Measurements from ENCODE around the gene ECE2. TPM values are rescaled to one million over a fixed set of nuclear protein-coding genes. Genes with fewer than 3 reads are reported as not detected.

ECE2 gene
- total RNA-seq, 1 donor = not detected

- Histone ChIP-seq H3K27me3 (ENCODE audit: insufficient read depth, low read length) (peaks cover 14% of the 10 kb centered on the region), H3K9me3 (ENCODE audit: low read depth, low read length) (no peaks in the 10 kb centered on the region), H3K4me3 (ENCODE audit: low read length) (no peak overlapping the region), H3K4me1 (ENCODE audit: insufficient read depth, low read length) (no peaks in the 10 kb centered on the region)
Measured at GRCh38 chr3:184236636-184237035, 39.2 kb upstream of the ECE2 start.

DNA sequence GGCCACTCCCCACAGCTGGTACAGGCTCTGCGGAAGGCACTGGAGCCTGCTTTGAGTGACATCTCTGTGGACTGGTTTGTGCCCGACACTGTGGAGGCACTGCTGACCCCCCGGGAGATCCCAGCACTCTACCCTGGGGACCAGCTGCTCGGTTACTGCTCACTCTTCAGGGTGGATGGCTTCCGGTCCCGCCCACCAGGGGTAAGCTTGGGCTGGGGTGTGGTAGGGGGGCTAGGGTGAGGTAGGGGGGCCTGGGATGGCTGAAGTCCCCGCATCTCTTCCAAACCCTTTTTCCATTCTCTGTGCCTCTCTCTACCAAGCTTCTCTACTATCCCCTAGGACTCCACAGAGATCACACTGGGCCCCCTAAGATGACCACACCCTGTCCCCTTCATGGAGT, 38.6 kb upstream of the ECE2 start:
- Histone ChIP-seq H3K27me3 (ENCODE audit: insufficient read depth, low read length) (peaks cover 8% of the 10 kb centered on the region), H3K4me1 (ENCODE audit: insufficient read depth, low read length) (no peaks in the 10 kb centered on the region), H3K9me3 (ENCODE audit: low read depth, low read length) (no peaks in the 10 kb centered on the region), H3K4me3 (ENCODE audit: low read length) (no peak overlapping the region)

DNA sequence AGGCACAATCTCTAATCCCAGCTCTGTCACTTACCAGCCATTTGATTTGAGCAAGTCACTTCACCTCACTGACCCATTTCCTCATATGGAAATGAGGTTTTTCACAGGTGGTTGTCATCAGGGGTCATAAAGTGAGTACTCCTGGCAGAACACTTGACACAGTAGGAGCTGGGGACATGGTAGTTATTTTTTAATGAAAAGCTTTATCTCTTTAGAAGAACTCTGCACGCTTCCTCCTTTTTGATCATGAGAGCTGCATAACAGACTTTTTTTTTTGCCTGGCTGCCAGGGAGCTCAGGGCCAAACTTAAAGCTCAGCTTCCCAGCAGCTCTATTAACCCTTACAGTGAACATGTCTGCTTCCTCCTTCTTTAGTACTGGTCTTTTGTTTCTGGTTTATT, 38.0 kb upstream of the ECE2 start:
- Histone ChIP-seq H3K4me3 (ENCODE audit: low read length) (no peak overlapping the region), H3K27me3 (ENCODE audit: insufficient read depth, low read length) (peaks cover 2% of the 10 kb centered on the region), H3K9me3 (ENCODE audit: low read depth, low read length) (no peaks in the 10 kb centered on the region), H3K4me1 (ENCODE audit: insufficient read depth, low read length) (no peaks in the 10 kb centered on the region)

- no peaks in the 10 kb centered on the region for H3K27me3 ChIP-seq (ENCODE audit: insufficient read depth, low read length)
- no peaks in the 10 kb centered on the region for H3K4me1 ChIP-seq (ENCODE audit: insufficient read depth, low read length)
- no peak overlapping the region for H3K4me3 ChIP-seq (ENCODE audit: low read length)
- H3K9me3 ChIP-seq (ENCODE audit: low read depth, low read length) = no peaks in the 10 kb centered on the region
Measured at GRCh38 chr3:184238246-184238818, 37.5 kb upstream of the ECE2 start.

DNA sequence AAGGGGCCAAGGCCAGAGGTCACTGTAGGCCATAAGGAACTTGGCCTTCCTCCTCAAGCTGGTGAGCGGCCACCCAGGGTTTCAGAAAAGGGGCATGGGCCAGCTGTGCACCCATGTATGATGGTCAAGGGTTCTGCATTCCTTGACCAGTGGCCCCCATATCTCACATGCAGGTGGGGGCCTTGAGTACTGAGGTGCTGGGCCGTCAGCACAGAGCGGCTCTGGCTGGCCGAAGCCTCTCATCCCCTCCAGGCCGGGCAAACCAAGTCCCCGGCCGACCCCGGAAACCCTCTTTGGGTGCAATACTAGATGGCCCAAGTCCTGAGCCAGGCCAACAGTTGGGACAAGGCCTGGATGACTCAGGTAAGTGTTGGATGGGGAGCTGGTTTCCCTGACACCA, 36.6 kb upstream of the ECE2 start:
- Histone ChIP-seq H3K4me3 (ENCODE audit: low read length) (no peak overlapping the region), H3K27me3 (ENCODE audit: insufficient read depth, low read length) (no peaks in the 10 kb centered on the region), H3K9me3 (ENCODE audit: low read depth, low read length) (no peaks in the 10 kb centered on the region), H3K4me1 (ENCODE audit: insufficient read depth, low read length) (no peaks in the 10 kb centered on the region)

DNA sequence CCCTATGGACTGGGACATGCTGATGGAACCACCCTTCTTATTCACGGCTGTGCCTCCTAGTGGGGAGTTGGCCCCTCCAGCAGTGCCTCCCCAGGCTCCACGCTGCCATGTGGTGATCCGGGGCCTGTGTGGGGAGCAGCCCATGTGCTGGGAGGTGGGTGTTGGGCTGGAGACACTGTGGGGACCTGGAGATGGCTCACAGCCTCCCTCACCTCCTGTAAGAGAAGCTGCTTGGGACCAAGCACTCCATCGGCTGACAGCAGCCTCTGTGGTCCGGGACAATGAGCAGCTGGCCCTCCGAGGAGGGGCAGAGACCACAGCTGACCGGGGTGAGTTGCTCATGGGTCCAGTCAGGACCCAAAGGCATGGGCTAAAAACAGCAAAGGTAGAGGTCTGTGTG, 36.1 kb upstream of the ECE2 start:
- no peaks in the 10 kb centered on the region for H3K27me3 ChIP-seq (ENCODE audit: insufficient read depth, low read length)
- H3K9me3 ChIP-seq (ENCODE audit: low read depth, low read length) = no peaks in the 10 kb centered on the region
- no peaks in the 10 kb centered on the region for H3K4me1 ChIP-seq (ENCODE audit: insufficient read depth, low read length)
- H3K4me3 ChIP-seq (ENCODE audit: low read length) = no peak overlapping the region

DNA sequence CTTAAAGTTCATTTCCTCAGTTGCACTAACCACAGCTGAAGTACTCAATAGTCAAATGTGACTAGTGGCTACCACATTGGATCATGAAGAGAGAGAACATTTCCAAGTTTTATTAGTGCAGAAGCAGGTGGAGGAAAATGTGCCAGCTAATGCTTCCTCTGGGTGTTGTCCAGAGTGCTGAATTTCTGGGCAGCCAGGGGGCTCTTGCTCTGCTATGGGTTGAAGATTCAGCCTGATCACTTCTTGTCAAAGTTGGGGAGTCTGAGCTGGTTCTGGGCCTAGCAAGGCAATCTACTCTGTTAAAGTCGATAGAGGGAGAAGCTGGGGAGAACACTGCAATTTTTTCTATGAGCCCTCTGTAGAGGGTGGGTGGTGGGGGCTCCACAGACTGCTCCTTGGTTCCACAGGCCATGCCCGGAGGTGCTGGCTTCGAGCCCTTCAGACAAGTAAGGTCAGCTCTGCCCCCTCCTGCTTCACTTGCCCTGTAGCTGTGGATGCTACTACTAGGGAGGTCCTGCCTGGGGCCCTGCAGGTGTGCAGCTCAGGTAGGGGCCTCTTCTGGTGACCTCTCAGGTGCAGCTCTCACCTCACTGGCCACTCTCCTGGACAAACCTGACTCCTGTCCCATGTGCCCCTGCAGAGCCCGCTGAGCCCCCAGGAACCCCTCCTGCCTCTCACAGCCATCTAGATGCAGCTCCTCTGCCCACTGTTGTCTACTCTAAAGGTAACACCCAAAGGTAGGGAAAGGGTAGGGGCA, 35.3 kb upstream of the ECE2 start:
- Histone ChIP-seq H3K27me3 (ENCODE audit: insufficient read depth, low read length) (no peaks in the 10 kb centered on the region), H3K4me1 (ENCODE audit: insufficient read depth, low read length) (no peaks in the 10 kb centered on the region), H3K9me3 (ENCODE audit: low read depth, low read length) (no peaks in the 10 kb centered on the region), H3K4me3 (ENCODE audit: low read length) (no peak overlapping the region)

DNA sequence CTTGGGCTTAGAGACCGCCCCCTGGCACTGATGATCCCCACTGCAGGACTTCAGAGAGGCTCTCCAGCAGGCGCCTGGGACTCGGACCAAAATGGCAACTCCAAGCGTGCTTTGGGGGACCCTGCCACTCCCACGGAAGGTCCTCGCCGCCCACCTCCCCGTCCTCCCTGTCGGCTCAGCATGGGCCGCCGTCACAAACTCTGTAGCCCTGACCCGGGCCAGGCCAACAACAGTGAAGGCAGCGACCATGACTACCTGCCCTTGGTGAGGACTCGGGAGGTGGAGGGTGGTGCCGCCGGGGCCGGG, 34.7 kb upstream of the ECE2 start:
- no peaks in the 10 kb centered on the region for H3K9me3 ChIP-seq (ENCODE audit: low read depth, low read length)
- no peak overlapping the region for H3K4me3 ChIP-seq (ENCODE audit: low read length)
- H3K27me3 ChIP-seq (ENCODE audit: insufficient read depth, low read length) = no peaks in the 10 kb centered on the region
- no peaks in the 10 kb centered on the region for H3K4me1 ChIP-seq (ENCODE audit: insufficient read depth, low read length)

DNA sequence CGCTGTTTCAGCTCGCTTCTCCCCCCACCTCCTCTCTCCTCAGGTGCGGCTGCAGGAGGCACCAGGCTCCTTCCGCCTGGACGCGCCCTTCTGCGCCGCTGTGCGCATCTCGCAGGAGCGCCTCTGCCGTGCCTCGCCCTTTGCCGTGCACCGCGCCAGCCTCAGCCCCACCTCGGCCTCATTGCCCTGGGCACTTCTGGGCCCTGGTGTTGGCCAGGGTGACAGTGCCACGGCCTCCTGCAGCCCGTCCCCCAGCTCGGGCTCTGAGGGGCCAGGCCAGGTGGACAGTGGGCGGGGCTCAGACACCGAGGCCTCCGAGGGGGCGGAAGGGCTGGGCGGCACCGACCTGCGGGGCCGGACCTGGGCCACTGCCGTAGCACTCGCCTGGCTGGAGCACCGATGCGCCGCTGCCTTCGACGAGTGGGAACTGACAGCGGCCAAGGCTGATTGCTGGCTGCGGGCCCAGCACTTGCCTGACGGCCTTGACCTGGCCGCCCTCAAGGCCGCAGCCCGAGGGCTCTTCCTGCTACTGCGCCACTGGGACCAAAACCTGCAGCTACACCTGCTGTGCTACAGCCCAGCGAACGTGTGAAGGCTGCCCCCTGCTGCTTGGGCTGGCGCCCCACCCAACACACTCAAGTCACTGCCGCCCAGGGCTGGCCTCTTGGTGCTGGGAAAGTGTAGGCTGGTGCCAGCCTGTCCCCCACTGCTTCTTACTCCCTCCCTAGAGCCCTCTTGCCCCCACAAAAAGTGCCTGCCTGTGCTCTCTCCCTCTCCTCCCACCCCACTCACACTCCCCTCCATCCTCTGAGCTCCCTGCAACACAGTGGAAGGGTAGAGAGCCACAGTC, 34.1 kb upstream of the ECE2 start:
- Histone ChIP-seq H3K4me1 (ENCODE audit: insufficient read depth, low read length) (no peaks in the 10 kb centered on the region), H3K4me3 (ENCODE audit: low read length) (no peak overlapping the region), H3K27me3 (ENCODE audit: insufficient read depth, low read length) (no peaks in the 10 kb centered on the region), H3K9me3 (ENCODE audit: low read depth, low read length) (no peaks in the 10 kb centered on the region)

GRCh38 chr3:184242297-184242685, 33.5 kb upstream of the ECE2 start:
- Histone ChIP-seq H3K4me3 (ENCODE audit: low read length) (no peak overlapping the region), H3K27me3 (ENCODE audit: insufficient read depth, low read length) (no peaks in the 10 kb centered on the region), H3K9me3 (ENCODE audit: low read depth, low read length) (no peaks in the 10 kb centered on the region), H3K4me1 (ENCODE audit: insufficient read depth, low read length) (no peaks in the 10 kb centered on the region)

GRCh38 chr3:184248454-184249411, 27.1 kb upstream of the ECE2 start, which contains the start of gene ALG3:
Gene ALG3, minus strand, starts transcription at chr3:184248962. Its CDS starts 22 bp downstream, at chr3:184248940.
- H3K27me3 ChIP-seq (ENCODE audit: insufficient read depth, low read length) = no peaks in the 10 kb centered on the region
- no peaks in the 10 kb centered on the region for H3K9me3 ChIP-seq (ENCODE audit: low read depth, low read length)
- peaks cover 21% of the 10 kb centered on the region for H3K4me1 ChIP-seq (ENCODE audit: insufficient read depth, low read length)
- H3K4me3 ChIP-seq (ENCODE audit: low read length) = peak within 1 kb of the TSS; percentile 57

- Histone ChIP-seq H3K4me3 (ENCODE audit: low read length) (peak within 1 kb of the TSS; percentile 57), H3K27me3 (ENCODE audit: insufficient read depth, low read length) (no peaks in the 10 kb centered on the region), H3K9me3 (ENCODE audit: low read depth, low read length) (no peaks in the 10 kb centered on the region), H3K4me1 (ENCODE audit: insufficient read depth, low read length) (peaks cover 21% of the 10 kb centered on the region)
Measured at GRCh38 chr3:184249412-184250166, 26.2 kb upstream of the ECE2 start, which contains the start of gene EEF1AKMT4. Gene EEF1AKMT4, plus strand, starts transcription at chr3:184249672. Its CDS starts 23 bp downstream, at chr3:184249695.

- Histone ChIP-seq H3K4me3 (ENCODE audit: low read length) (peak overlapping the region; percentile 57), H3K27me3 (ENCODE audit: insufficient read depth, low read length) (no peaks in the 10 kb centered on the region)
Measured at GRCh38 chr3:184250167-184250828, 25.5 kb upstream of the ECE2 start.

More at GRCh38 chr3:184250167-184250828, 25.5 kb upstream of the ECE2 start:
- H3K9me3 ChIP-seq (ENCODE audit: low read depth, low read length) = no peaks in the 10 kb centered on the region
- peaks cover 21% of the 10 kb centered on the region for H3K4me1 ChIP-seq (ENCODE audit: insufficient read depth, low read length)

All from mononuclear cell (primary cell).